ENCODE results near the gene INPP5D.
"Not testable (repeated sequence)": the region's sequence is repeated elsewhere in the genome, so short reads cannot be mapped to it uniquely, and the experiment has no call there.

The INPP5D gene

GRCh38 chr2:233184669-233185068, 124.5 kb downstream of the INPP5D start:
- no peak for DNase-seq

- no peak for DNase-seq
Observed at GRCh38 chr2:233185330-233185729, 125.2 kb downstream of the INPP5D start.

GRCh38 chr2:233185963-233186362, 125.8 kb downstream of the INPP5D start:
- no peak for DNase-seq

DNA sequence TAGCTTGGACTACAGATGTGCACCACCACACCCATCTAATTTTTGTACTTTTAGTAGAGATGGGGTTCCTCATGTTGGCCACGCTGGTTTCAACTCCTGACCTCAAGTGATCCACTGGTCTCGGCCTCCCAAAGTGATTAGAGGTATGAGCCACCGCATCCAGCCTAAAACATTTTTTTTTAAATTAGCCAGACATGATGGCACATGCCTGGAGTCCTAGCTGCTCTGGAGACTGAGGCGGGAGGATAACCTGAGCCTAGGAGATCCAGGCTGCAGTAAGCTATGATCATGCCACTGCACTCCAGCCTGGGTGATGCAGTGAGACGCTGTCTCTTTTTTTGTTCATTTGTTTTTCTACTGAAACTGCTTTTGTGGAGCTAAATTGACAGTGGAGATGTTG, 126.7 kb downstream of the INPP5D start:
- no peak for DNase-seq

DNA sequence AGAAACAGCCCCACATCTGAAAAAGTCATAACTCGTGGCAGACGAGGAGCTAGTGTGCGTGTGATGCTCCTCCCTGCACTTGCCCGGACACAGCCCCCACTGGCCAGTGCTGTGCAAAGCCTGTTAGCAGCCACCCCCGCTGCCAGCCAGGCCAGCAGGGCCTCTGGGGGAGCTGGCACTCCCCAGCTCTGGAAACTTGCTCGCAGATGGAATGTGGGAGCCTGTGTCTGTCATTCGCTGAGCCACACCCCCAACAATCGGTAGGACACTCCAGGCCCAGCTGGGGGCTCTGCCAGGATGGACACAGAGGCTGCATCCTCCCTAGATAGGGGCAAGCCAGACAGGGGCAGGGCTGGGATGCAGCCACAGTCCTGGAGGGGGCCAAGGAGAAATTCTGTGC, 128.9 kb downstream of the INPP5D start:
- no peak for DNase-seq

DNA sequence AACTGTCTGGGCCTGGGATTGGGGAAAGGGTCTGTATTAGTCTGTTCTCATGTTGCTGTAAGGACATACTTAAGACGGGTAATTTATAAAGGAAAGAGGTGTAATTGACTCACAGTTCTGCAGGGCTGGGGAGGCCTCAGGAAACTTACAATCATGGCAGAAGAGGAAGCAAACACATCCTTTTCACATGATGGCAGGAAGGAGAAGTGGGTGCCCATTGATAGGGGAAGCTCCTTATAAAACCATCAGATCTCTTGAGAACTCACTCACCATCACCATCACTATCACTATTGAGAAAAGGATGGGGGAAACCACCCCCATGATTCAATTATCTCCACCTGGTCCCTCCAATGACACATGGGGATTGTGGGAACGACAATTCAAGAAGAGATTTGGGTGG, 130.9 kb downstream of the INPP5D start:
- DNase-seq = not testable (repeated sequence)

DNA sequence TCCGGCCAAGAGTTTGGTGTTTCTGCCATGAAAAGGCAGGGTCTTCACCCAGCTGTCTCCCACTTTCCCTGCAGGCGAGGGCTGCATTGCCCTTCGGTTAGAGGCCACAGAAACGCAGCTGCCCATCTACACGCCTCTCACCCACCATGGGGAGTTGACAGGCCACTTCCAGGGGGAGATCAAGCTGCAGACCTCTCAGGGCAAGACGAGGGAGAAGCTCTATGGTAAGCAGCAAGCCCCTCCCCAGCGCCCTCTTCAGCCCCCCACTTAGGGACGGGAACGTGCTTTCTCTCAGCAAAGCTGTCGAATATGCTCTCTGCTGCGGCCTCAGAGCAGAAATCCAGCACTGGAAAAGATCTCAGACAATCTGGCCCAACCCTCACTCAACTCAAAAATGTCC, 133.6 kb downstream of the INPP5D start:
- no peak for DNase-seq

GRCh38 chr2:233195027-233195426, 134.9 kb downstream of the INPP5D start:
- DNase-seq = no peak

GRCh38 chr2:233197022-233197421, 136.9 kb downstream of the INPP5D start:
- DNase-seq = no peak

DNA sequence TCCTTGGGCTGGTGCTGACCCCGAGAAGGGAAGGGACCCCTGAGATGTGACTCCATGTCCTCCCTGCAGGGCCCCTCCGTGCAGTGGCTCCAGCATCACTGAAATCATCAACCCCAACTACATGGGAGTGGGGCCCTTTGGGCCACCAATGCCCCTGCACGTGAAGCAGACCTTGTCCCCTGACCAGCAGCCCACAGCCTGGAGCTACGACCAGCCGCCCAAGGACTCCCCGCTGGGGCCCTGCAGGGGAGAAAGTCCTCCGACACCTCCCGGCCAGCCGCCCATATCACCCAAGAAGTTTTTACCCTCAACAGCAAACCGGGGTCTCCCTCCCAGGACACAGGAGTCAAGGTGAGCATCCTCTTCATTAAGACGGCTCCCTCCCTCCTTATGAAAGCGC, 137.9 kb downstream of the INPP5D start:
- DNase-seq = no peak

- no peak for DNase-seq
Observed at GRCh38 chr2:233199870-233200269, 139.7 kb downstream of the INPP5D start.

DNA sequence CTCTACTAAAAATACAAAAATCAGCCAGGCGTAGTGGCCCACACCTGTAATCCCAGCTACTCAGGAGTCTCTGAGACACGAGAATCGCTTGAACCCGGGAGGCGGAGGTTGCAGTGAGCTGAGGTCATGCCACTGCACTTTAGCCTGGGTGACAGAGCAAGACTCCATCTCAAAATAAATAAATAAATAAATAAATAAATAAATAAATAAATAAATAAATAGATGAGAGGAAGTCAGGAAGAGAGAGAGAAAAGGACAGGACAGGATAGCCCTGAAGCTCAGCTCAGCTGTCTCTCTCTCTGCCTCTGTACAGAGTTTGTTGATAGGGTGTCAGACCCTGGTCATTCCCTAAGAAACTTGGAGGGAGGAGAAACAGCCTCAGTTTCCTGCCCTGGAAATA, 140.6 kb downstream of the INPP5D start:
- not testable (repeated sequence) for DNase-seq

DNA sequence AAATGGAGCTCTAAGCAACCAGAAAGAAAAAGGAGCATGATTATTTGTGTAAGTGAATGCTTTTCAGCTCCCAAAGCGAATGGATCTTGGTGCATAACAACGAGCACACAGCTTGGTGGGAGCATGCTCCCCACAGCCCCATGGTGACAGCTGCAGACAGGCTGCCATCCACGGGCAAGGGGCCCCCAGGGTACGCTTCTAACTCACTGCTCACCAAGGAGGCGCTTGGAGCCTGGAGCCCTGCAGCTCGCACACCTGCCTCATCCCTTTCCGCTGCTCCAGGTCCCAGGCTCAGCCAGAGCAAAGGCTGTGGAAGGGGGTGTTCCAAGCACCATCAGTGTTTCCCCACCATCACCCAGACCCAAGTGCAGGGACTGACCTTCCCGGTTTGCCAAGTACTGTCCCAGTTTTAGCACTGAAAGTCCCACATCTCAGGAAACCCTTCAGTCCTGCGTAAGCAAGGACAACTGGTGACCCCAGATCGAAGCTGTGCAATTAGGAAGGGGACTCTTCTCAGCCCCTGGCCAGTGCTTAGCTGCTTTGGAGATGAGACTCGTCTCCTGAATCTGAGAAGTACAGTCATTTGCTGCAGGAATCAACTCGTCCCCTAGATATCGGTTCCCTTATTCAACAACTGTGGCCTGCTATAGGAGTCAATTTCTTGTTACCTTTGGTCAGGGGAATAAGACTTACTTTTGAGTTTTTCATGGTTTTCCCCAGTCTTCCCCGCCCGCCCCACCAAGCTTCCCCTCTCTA, 141.3 kb downstream of the INPP5D start:
- no peak for DNase-seq

- no peak for DNase-seq
Observed at GRCh38 chr2:233202531-233202944, 142.4 kb downstream of the INPP5D start.

GRCh38 chr2:233203060-233203459, 142.9 kb downstream of the INPP5D start:
- DNase-seq = no peak

DNA sequence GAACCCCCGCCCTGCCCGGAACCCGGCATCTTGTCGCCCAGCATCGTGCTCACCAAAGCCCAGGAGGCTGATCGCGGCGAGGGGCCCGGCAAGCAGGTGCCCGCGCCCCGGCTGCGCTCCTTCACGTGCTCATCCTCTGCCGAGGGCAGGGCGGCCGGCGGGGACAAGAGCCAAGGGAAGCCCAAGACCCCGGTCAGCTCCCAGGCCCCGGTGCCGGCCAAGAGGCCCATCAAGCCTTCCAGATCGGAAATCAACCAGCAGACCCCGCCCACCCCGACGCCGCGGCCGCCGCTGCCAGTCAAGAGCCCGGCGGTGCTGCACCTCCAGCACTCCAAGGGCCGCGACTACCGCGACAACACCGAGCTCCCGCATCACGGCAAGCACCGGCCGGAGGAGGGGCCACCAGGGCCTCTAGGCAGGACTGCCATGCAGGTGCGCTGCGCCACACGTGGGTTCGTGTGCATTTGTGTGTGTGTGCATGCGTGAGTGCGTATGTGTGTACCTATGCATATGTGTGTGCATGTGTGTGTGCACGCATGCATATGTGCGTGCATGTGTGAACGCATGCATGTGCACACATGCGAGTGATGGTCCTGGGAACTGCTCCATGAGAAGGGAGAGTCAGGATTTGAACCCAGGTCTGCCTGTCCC, 144.3 kb downstream of the INPP5D start:
- no peak for DNase-seq

GRCh38 chr2:233208382-233209116, 148.4 kb downstream of the INPP5D start:
- DNase-seq = no peak

- no peak for DNase-seq
Observed at GRCh38 chr2:233209117-233209532, 149.0 kb downstream of the INPP5D start.

DNA sequence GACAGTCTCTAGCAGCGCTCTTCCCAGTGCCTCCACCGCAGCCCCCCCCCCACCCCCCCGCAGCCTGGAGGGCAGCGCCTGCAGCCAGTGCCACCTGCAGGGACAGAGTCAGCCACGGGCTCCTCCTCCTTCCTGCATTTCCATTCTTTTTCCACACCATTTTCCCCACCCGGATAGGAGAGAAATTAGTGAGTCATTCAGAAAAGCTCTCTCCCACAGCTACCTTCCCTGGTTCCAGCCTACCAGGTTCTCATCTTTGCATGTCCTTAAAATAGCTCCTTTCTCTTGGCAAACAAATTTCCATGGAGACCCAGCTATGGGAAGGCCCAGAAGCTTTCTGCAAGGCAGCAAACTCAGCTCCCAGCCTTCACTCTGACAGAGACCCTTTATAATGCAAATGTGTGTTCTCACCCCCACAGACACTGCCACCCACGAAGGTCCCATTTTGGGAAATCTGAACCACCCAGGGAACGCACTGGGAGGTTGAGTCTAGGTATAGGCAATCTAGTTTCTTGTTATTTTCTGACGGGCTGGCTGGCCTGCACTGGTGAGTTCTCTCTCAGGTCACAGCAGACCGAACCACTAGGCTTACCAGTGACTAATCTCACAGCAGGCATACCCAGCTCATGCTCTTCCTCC, 149.5 kb downstream of the INPP5D start:
- no peak for DNase-seq

- DNase-seq = no peak
Observed at GRCh38 chr2:233210281-233210680, 150.1 kb downstream of the INPP5D start.

DNA sequence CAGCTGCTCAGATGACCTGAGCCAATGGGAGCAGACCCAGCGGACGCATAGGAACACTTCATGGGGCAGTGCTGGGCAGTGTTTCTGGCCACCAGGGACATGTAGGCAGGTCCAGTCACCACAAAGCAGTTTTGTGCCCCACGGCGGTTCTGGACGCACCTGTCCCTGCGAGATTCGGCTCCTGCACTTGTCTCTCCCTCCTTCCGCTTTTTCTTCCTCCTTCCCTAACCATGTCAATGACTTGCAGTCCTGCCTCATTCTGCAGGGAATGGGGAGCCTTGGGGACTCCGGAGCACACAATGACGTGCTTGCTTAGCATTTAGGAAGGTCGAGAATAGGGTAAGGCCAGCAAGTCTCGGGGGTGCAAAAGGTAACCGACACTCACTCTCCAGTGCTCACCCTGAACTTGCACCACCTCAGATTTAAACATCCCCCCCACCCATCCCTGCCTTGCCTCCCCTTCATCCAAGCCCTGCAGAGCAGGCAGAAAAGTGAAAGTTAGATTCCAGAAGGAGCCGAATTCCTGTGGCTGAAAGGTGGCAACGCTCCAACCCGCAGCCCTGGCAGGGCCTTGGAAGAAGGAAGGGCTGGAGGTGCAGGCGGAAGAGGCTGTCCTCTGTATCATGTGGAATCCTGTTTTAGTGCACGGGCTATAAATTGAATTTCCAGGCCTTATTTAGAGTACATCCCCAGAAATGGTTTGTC, 150.9 kb downstream of the INPP5D start:
- no peak for DNase-seq

DNA sequence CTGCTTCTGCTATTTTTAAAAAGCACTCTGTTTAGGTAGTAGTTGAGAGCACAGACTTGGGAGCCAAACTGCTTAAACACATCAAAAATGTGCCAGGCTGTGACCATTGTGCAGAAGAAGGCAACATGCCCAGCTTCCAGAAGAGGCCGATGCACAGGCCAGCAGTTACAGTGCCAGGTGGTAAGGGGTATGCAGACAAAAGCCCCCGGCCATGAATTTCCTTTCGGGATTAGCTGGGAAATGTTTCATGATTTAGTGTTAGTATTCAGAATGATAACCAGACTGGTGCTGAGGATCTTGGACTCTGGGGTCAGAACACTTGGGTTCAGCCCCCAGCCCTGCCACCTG, 151.4 kb downstream of the INPP5D start:
- DNase-seq = no peak

- DNase-seq = no peak
Observed at GRCh38 chr2:233213011-233213410, 152.9 kb downstream of the INPP5D start.
